Right atrium auricular region (tissue), 2 donors: ENCODE results near the gene CAPN8. TPM values are rescaled to one million over a fixed set of nuclear protein-coding genes. Genes with fewer than 3 reads are reported as not detected.

Source experiments
- DNase-seq: peaks from one replicate; pipeline ENCODE4 v3.0.0-alpha.2; 2019; ENCODE audit warnings: low spot score
- H3K27ac ChIP-seq, 2 donors: fragments of 200-600 bp; sonication (generic); 1 replicate in 1 of 2; 2 replicates in 1 of 2; pipeline ENCODE4 v1.5.1; 2016 to 2019
- H3K27me3 ChIP-seq, 2 donors: fragments of 200-600 bp; sonication (generic); one replicate each; pipeline versions ENCODE4 v1.5.1 to v1.6.0; 2017 to 2019
- H3K36me3 ChIP-seq: fragments of 200-600 bp; sonication (generic); one replicate; pipeline ENCODE4 v1.5.1; 2016
- H3K4me1 ChIP-seq, 2 donors: fragments of 200-600 bp; sonication (generic); one replicate each; pipeline versions ENCODE4 v1.5.1 to v1.6.0; 2017 to 2019
- H3K4me3 ChIP-seq, 2 donors: fragments of 200-600 bp; sonication (generic); 1 replicate in 1 of 2; 2 replicates in 1 of 2; pipeline ENCODE4 v1.5.1; 2017 to 2019; ENCODE audit warnings: mild to moderate bottlenecking in 1 of 2, moderate library complexity in 1 of 2
- H3K9me3 ChIP-seq, 2 donors: fragments of 200-600 bp; sonication (generic); one replicate each; pipeline ENCODE4 v1.5.1; 2019
- total RNA-seq, 2 donors: library from RNA; depleted of rRNA; stranded (reverse); fragments of >200 nt; gene quantifications; one replicate each; pipeline ENCODE4 v1.1.0, GENCODE V29; 2016
- TF ChIP-seq, protein P1 (sequence below), 2 donors: fragments of 200-600 bp; sonication (generic); IDR thresholded peaks; one replicate each; pipeline ENCODE4 v1.5.1; 2019; ENCODE audit warnings: antibody characterized with exemption in 2 of 2

Gene CAPN8
- total RNA-seq, 2 donors from 2014 or later = not detected

DNA sequence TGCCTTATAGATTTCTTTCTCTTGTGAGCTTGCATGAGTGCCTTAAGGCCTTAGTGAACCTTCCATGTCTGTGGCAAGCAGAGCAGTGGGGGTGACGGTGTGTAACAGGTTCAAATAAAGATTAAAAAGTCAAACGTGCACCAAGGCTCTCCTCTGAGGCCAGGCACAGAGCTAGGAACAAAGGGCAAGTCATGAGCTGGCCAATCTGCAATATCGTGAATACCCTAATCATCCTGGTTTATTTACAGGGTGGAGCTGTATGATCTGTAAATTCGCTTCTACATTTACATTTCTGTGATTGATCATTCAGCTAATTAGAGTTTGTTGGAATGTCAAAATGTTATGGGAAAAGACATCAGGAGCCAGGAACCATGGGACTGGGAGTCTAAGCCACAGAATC is 120.2 kb downstream of the CAPN8 start:
- TF ChIP-seq, protein P1, sequence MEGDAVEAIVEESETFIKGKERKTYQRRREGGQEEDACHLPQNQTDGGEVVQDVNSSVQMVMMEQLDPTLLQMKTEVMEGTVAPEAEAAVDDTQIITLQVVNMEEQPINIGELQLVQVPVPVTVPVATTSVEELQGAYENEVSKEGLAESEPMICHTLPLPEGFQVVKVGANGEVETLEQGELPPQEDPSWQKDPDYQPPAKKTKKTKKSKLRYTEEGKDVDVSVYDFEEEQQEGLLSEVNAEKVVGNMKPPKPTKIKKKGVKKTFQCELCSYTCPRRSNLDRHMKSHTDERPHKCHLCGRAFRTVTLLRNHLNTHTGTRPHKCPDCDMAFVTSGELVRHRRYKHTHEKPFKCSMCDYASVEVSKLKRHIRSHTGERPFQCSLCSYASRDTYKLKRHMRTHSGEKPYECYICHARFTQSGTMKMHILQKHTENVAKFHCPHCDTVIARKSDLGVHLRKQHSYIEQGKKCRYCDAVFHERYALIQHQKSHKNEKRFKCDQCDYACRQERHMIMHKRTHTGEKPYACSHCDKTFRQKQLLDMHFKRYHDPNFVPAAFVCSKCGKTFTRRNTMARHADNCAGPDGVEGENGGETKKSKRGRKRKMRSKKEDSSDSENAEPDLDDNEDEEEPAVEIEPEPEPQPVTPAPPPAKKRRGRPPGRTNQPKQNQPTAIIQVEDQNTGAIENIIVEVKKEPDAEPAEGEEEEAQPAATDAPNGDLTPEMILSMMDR (IDR thresholded peaks at IDR 0.05) = no peak
- no peak for DNase-seq
- H3K4me1 ChIP-seq = no peaks in the 10 kb centered on the region
- no peak overlapping the region for H3K27ac ChIP-seq
- H3K27me3 ChIP-seq = no peaks in the 10 kb centered on the region
- H3K9me3 ChIP-seq = no peaks in the 10 kb centered on the region
- no peaks in the 10 kb centered on the region for H3K36me3 ChIP-seq
- no peak overlapping the region for H3K4me3 ChIP-seq

DNA sequence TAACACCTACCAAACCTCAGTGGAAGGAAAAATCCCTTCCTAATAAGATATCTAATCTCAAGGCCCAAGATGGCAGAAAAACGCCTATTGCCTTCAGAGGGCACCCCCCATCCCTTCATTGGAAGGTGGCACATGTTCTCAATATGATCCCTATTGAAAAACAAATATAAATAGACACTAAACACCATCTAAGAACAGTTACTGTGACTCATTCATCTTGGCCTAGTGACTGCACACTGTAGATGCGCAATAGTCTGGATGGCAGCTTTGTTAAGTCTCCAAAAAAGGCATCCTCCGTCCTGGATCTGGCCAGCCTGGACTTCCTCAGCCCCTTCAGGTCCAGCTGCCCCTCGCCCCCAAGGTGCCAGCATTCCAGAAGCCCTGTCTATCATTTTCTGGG is 121.9 kb downstream of the CAPN8 start:
- Histone ChIP-seq H3K4me1 (no peaks in the 10 kb centered on the region), H3K9me3 (no peaks in the 10 kb centered on the region), H3K36me3 (no peaks in the 10 kb centered on the region), H3K27me3 (no peaks in the 10 kb centered on the region), H3K27ac (no peak overlapping the region), H3K4me3 (no peak overlapping the region)
- DNase-seq = no peak
- TF ChIP-seq, protein P1 (IDR thresholded peaks at IDR 0.05) = no peak

DNA sequence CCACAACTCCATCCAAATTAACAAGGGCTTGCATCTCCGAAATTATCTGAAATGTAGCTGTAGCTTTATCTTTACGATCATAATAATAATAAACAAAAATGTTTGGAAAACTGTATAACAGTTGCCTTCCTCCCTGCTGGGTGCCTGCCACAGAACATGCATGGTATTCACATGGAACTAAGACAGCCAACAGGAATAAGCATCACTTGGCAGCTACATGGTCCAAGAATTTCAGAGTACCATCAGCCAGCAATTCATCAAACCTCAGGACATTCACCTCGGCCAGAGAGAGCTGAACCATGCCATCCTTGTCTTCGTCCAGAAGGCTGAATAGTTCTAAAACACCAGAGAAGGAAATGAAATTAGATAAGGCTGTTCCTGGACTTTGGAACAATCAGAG is 122.7 kb downstream of the CAPN8 start:
- Histone ChIP-seq H3K27ac (no peak overlapping the region), H3K4me1 (no peaks in the 10 kb centered on the region), H3K36me3 (no peaks in the 10 kb centered on the region), H3K9me3 (no peaks in the 10 kb centered on the region), H3K4me3 (no peak overlapping the region), H3K27me3 (no peaks in the 10 kb centered on the region)
- TF ChIP-seq, protein P1 (IDR thresholded peaks at IDR 0.05) = no peak
- no peak for DNase-seq

DNA sequence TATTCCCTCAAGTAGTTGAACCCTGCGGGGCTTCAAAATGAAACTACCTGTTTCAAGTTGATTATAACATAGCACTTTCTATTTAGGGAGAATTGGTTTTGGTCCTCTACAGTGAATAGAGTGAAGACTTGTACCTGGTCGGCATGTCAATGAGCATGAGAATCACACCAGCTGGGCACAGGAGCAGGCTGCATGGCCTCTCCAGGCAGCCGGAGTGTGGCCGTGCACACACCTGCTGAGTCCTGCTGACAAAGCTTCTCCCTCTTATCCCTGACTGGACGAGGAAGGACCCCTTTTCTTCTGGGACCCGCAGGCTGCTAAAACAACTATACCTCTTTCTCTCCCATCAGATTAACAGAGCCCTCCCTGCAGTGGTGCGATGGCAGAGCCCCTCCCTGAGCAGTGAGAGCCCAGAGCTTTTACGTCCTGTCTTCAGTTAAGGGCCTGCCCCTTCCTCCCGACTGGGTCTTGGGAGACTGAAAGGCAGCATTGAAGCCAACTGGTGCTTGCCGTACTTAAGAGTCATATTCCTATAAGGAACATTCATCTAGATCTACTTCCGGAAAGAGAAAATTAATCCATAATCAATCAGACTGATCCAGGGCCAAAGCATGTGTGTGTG is 124.9 kb downstream of the CAPN8 start:
- H3K4me3 ChIP-seq = no peak overlapping the region
- no peaks in the 10 kb centered on the region for H3K27me3 ChIP-seq
- H3K36me3 ChIP-seq = no peaks in the 10 kb centered on the region
- H3K4me1 ChIP-seq = no peaks in the 10 kb centered on the region
- no peak for DNase-seq
- H3K9me3 ChIP-seq = no peaks in the 10 kb centered on the region
- H3K27ac ChIP-seq = no peak overlapping the region
- TF ChIP-seq, protein P1 (IDR thresholded peaks at IDR 0.05) = no peak

DNA sequence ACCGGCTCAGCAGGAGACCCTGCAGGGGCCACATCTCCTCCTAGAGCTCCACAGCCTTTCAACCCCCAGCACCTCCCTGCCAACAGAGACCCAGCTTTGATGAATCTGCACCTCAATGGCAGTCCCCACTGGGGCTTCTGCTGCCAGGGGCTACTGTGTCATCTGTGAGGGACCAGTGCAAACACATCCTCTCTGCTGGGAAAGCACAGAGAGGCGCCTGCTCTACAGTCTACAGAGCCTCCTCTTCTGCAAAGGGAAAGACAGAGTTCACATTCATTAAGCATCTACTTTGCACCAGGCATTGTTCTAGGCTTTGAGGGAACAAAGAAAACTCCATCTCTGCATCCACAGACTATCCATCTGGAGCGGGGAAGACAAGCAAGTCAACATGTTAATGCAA is 125.8 kb downstream of the CAPN8 start:
- no peak overlapping the region for H3K27ac ChIP-seq
- no peaks in the 10 kb centered on the region for H3K9me3 ChIP-seq
- DNase-seq = no peak
- no peaks in the 10 kb centered on the region for H3K36me3 ChIP-seq
- H3K27me3 ChIP-seq = no peaks in the 10 kb centered on the region
- no peaks in the 10 kb centered on the region for H3K4me1 ChIP-seq
- TF ChIP-seq, protein P1 (IDR thresholded peaks at IDR 0.05) = no peak
- no peak overlapping the region for H3K4me3 ChIP-seq

DNA sequence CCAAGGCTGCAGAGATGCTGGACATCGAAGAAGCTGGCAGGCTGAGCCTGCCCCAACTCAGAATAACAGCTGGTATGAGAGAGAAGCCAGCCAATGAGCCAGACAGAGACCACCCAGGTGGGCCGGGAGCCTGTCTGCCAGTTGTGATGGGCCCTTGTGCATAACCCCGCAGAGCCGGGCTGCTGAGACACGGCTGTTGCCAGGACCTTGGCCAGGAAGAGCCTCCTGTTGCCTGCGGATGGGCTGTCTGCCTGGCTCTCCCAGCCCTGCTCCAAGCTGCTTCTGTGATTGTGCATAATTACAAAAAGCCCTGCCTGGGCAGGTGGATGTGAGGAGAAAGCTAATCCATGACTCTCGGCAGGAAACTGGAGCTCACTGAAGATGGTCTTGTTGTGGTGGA is 126.5 kb downstream of the CAPN8 start:
- Histone ChIP-seq H3K27ac (no peak overlapping the region), H3K4me3 (no peak overlapping the region), H3K36me3 (no peaks in the 10 kb centered on the region), H3K9me3 (no peaks in the 10 kb centered on the region), H3K4me1 (no peaks in the 10 kb centered on the region), H3K27me3 (no peaks in the 10 kb centered on the region)
- DNase-seq = no peak
- TF ChIP-seq, protein P1 (IDR thresholded peaks at IDR 0.05) = no peak
